ENCODE measurements around the gene SLC5A1. TPM values are rescaled to one million over a fixed set of nuclear protein-coding genes. Genes with fewer than 3 reads are reported as not detected.
"Not testable (repeated sequence)": the region's sequence is repeated elsewhere in the genome, so short reads cannot be mapped to it uniquely, and the experiment has no call there.

The SLC5A1 gene
- total and polyA plus RNA-seq, 2 of the 13 experiments (the other 11 are each of a cell fraction or from before 2014, with no cell fraction given): not detected

DNA sequence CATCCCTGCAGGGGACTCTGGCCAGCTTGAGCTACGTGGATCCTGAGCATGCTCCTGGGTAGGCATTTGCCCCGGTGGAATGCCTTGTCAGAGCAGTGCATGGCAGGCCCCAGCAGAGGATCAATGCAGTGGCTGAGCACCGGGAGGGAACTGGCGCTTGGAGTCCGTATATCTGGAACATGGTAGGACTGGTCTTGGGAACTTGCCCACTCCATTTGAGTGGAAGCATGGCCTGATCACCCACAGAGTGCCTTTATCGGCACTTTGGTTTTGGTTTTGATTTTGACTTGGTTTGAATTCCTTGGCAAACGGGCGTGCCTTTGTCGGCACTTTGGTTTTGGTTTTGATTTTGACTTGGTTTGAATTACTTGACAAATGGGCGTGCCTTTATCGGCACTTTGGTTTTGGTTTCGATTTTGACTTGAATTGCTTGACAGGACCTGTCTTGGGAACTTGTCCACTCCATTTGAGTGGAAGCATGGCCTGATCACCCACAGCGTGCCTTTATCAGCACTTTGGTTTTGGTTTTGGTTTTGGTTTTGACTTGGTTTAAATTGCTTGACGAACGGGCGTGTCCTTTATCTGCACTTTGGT is 94.8 kb downstream of the SLC5A1 start:
- H3K9me3 ChIP-seq (ENCODE audit: low read length); CTCF ChIA-PET (ENCODE audit: low intra/inter-chr PET ratio, low total read pairs); H3K36me3 ChIP-seq (replicated peaks in 1 of 2; ENCODE audit: control insufficient read depth in 1 of 2, insufficient read depth in 2 of 2, low read length in 2 of 2); H3K79me2 ChIP-seq (ENCODE audit: insufficient read depth, low read length); POLR2A ChIA-PET; BruUV-seq (replicated peaks); H3K4me1 ChIP-seq (ENCODE audit: insufficient read depth, low read length); H3K27me3 ChIP-seq (ENCODE audit: control insufficient read depth in 1 of 2, insufficient read depth in 2 of 2, low read length in 2 of 2); intact Hi-C loops (cut with micrococcal nuclease; ENCODE audit: unreplicated experiment); H3K27ac ChIP-seq (ENCODE audit: extremely low read length, insufficient read depth, low read length); H4K20me1 ChIP-seq (ENCODE audit: insufficient read depth, low read length); in situ Hi-C loops (cut with HindIII; ENCODE audit: extremely low pct_ligation_motif_present, low pct_unique_long_range_greater_than_20kb); H3K9ac ChIP-seq (ENCODE audit: insufficient read depth, low read depth, low read length); FAIRE-seq: not testable (repeated sequence)
- Histone ChIP-seq H2AFZ (ENCODE audit: low read length) (peak overlapping the region; percentile 90), H3K4me3 (replicated peaks in 1 of 3; ENCODE audit: insufficient read depth in 1 of 3, low read depth in 2 of 3, low read length in 3 of 3) (peak overlapping the region; percentile 57 to 69 (median 61)), H3K4me2 (ENCODE audit: low read depth, low read length) (peak overlapping the region; percentile 90)
- DNase-seq (ENCODE audit: low spot score) (peak; percentile 46), ATAC-seq (peak; percentile 81)
- WGBS (ENCODE audit: low lambda C conversion rate): 1% methylated on average over 14 of the region's 16 CpGs
- 0 out of 2 replicates have a peak, but pooled peaks have one; percentile 8 for TF ChIP-seq KAT8 (CRISPR knock-in tag; IDR thresholded peaks at IDR 0.05)
- TF ChIP-seq ZFY (CRISPR knock-in tag; IDR thresholded peaks at IDR 0.05): peak; percentile 48
- TF ChIP-seq KMT2A (CRISPR knock-in tag; IDR thresholded peaks at IDR 0.05): peak; percentile 60; the same call in 1 of the 2 replicates
- TF ChIP-seq IRF2 (CRISPR knock-in tag; IDR thresholded peaks at IDR 0.05): peak; percentile 99
- 0 out of 2 replicates have a peak, but pooled peaks have one; percentile 44 for TF ChIP-seq ZFX (CRISPR knock-in tag; IDR thresholded peaks at IDR 0.05; ENCODE audit: low read depth)
- TF ChIP-seq MNT (IDR thresholded peaks at IDR 0.05): peak; percentile 59
- TF ChIP-seq ZNF644 (CRISPR knock-in tag; IDR thresholded peaks at IDR 0.05; ENCODE audit: low read depth): peak; percentile 57; the same call in 1 of the 2 replicates
- TF ChIP-seq FOXC1 (CRISPR knock-in tag; IDR thresholded peaks at IDR 0.05; ENCODE audit: borderline replicate concordance): 0 out of 2 replicates have a peak, but pooled peaks have one; percentile 45
- TF ChIP-seq E2F1 (CRISPR knock-in tag; IDR thresholded peaks at IDR 0.05): 0 out of 2 replicates have a peak, but pooled peaks have one; percentile 16
- peak; percentile 44; the same call in 1 of the 2 replicates for TF ChIP-seq PHF8 (CRISPR knock-in tag; IDR thresholded peaks at IDR 0.05)
- TF ChIP-seq, protein P1, sequence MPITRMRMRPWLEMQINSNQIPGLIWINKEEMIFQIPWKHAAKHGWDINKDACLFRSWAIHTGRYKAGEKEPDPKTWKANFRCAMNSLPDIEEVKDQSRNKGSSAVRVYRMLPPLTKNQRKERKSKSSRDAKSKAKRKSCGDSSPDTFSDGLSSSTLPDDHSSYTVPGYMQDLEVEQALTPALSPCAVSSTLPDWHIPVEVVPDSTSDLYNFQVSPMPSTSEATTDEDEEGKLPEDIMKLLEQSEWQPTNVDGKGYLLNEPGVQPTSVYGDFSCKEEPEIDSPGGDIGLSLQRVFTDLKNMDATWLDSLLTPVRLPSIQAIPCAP (CRISPR knock-in tag; IDR thresholded peaks at IDR 0.05; ENCODE audit: low read depth): peak; percentile 96
- TF ChIP-seq ZNF44 (CRISPR knock-in tag; IDR thresholded peaks at IDR 0.05): 0 out of 2 replicates have a peak, but pooled peaks have one; percentile 45
- peak; percentile 23; the same call in 1 of the 2 replicates for TF ChIP-seq GATAD1 (CRISPR knock-in tag; IDR thresholded peaks at IDR 0.05)
- TF ChIP-seq, protein P2, sequence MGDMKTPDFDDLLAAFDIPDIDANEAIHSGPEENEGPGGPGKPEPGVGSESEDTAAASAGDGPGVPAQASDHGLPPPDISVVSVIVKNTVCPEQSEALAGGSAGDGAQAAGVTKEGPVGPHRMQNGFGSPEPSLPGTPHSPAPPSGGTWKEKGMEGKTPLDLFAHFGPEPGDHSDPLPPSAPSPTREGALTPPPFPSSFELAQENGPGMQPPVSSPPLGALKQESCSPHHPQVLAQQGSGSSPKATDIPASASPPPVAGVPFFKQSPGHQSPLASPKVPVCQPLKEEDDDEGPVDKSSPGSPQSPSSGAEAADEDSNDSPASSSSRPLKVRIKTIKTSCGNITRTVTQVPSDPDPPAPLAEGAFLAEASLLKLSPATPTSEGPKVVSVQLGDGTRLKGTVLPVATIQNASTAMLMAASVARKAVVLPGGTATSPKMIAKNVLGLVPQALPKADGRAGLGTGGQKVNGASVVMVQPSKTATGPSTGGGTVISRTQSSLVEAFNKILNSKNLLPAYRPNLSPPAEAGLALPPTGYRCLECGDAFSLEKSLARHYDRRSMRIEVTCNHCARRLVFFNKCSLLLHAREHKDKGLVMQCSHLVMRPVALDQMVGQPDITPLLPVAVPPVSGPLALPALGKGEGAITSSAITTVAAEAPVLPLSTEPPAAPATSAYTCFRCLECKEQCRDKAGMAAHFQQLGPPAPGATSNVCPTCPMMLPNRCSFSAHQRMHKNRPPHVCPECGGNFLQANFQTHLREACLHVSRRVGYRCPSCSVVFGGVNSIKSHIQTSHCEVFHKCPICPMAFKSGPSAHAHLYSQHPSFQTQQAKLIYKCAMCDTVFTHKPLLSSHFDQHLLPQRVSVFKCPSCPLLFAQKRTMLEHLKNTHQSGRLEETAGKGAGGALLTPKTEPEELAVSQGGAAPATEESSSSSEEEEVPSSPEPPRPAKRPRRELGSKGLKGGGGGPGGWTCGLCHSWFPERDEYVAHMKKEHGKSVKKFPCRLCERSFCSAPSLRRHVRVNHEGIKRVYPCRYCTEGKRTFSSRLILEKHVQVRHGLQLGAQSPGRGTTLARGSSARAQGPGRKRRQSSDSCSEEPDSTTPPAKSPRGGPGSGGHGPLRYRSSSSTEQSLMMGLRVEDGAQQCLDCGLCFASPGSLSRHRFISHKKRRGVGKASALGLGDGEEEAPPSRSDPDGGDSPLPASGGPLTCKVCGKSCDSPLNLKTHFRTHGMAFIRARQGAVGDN (CRISPR knock-in tag; IDR thresholded peaks at IDR 0.05): peak; percentile 51

Data from HepG2 (cell line).